ENCODE measurements around the gene HCRT. TPM values are rescaled to one million over a fixed set of nuclear protein-coding genes. Genes with fewer than 3 reads are reported as not detected.

HCRT gene, protein sequence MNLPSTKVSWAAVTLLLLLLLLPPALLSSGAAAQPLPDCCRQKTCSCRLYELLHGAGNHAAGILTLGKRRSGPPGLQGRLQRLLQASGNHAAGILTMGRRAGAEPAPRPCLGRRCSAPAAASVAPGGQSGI
- total RNA-seq = not detected in 2 replicates

DNA sequence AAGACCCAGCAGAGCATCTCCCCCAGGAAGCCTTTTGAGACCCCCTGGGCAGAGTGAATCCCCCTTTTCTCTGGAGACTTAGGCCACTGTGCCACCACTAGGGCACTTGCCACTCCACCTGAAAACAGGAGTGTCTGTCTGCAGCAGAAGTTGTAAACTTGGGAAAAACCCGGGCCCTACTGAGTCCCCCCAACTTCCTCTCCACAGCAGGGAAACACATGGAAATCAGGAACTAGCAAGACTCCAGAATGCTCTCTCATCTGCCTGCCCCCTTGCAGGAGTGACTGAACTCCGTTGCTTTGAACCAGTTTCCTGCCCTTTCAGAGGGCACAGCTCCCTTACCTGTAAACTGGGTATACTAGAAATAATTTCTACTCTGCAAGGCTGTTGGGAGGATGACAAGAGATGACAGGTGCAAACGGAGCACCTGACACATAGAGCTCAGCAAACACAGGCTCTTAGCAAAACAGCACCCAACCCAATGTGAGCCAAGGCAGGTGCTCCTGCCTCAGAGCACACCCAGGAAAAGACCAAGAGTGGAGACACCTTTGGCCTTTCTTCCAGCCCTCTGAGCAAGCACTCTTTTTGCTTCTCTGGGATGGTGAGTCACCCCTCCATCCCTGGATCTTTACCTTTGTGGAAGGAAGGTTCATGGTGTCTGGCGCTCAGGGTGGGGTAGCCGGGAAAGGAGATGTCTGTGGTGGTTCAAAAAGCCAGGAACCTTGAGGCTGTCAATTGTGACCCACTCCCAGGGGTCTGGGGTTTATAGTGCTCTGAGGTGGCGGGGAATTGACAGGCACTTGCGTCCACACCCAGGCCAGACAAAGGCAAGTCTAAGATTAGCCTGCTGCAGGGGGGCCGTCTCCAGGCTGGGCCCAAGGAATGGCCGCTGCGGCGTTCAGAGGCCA lies at the start of gene HCRT:
Gene HCRT (minus strand): TSS at position 740 of the 908 bp plus-strand sequence. CDS start 87 bp downstream, at position 653.
- TF ChIP-seq, protein P1, sequence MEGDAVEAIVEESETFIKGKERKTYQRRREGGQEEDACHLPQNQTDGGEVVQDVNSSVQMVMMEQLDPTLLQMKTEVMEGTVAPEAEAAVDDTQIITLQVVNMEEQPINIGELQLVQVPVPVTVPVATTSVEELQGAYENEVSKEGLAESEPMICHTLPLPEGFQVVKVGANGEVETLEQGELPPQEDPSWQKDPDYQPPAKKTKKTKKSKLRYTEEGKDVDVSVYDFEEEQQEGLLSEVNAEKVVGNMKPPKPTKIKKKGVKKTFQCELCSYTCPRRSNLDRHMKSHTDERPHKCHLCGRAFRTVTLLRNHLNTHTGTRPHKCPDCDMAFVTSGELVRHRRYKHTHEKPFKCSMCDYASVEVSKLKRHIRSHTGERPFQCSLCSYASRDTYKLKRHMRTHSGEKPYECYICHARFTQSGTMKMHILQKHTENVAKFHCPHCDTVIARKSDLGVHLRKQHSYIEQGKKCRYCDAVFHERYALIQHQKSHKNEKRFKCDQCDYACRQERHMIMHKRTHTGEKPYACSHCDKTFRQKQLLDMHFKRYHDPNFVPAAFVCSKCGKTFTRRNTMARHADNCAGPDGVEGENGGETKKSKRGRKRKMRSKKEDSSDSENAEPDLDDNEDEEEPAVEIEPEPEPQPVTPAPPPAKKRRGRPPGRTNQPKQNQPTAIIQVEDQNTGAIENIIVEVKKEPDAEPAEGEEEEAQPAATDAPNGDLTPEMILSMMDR (IDR thresholded peaks at IDR 0.05; ENCODE audit: insufficient read depth, low read depth, low read length) = no peak
- peak within 1 kb of the TSS; percentile 25 for H3K4me3 ChIP-seq (ENCODE audit: low read depth, low read length)
- no peak for DNase-seq (ENCODE audit: low read depth)

DNA sequence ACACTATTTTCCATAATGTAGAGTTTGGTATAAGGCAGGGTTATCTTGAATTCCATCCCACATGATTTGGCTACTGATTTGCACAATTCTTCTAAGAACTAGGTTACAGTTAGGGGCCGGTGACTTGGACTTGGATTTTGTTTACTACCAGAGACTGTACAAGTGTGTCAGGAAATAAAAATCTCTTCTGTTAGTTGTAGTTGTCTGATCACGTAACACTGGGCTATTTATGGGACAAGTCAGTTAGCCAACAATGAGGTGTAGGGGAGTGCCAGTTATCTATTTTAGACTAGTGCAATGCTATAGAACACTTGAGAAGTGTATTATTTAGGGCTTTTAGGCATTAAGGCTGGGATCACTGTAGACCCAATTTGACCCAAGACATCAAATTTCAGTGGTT lies 48.7 kb upstream of the HCRT start:
- TF ChIP-seq, protein P1 (IDR thresholded peaks at IDR 0.05; ENCODE audit: insufficient read depth, low read depth, low read length) = no peak
- peak; percentile 50 for DNase-seq (ENCODE audit: low read depth)
- no peak overlapping the region for H3K4me3 ChIP-seq (ENCODE audit: low read depth, low read length)

DNA sequence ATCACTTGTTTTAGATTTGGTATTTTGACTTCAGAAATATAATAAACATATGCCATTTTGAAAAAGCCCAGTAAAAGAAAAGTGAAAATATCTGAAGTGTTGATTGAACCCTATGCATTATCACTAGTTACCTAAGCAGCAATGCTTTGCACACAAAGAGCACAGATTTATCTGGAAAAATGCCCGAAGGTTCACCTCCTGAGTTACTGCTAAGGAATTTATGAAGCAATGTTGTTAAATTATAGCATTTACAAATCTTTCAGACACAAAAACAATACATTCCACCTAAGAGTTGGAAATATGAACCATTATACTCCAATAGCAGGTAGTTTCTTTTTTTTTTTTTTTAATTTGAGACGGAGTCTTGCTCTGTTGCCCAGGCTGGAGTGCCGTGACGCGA lies 47.9 kb upstream of the HCRT start:
- H3K4me3 ChIP-seq (ENCODE audit: low read depth, low read length) = no peak overlapping the region
- TF ChIP-seq, protein P1 (IDR thresholded peaks at IDR 0.05; ENCODE audit: insufficient read depth, low read depth, low read length) = no peak
- peak; percentile 55 for DNase-seq (ENCODE audit: low read depth)

DNA sequence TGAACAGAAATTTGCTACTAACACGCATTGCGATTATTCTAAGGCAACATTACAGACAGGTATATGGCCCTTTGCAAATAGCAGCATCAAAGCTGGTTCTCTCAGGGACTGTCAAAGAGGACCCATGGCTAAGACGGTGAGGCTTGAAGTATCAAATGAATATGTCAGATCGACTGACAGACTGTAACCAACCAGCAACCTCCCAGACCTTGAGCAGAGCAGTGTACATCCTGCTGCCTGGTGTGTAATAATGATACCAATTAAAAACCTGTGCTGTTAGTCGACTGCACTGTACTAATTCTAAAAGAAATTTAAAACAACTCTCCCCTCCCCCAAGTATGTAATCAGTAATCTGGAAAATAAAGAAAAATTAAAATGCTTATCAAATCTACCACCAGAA lies 45.0 kb upstream of the HCRT start:
- H3K4me3 ChIP-seq (ENCODE audit: low read depth, low read length) = no peak overlapping the region
- no peak for DNase-seq (ENCODE audit: low read depth)
- TF ChIP-seq, protein P1 (IDR thresholded peaks at IDR 0.05; ENCODE audit: insufficient read depth, low read depth, low read length) = no peak

DNA sequence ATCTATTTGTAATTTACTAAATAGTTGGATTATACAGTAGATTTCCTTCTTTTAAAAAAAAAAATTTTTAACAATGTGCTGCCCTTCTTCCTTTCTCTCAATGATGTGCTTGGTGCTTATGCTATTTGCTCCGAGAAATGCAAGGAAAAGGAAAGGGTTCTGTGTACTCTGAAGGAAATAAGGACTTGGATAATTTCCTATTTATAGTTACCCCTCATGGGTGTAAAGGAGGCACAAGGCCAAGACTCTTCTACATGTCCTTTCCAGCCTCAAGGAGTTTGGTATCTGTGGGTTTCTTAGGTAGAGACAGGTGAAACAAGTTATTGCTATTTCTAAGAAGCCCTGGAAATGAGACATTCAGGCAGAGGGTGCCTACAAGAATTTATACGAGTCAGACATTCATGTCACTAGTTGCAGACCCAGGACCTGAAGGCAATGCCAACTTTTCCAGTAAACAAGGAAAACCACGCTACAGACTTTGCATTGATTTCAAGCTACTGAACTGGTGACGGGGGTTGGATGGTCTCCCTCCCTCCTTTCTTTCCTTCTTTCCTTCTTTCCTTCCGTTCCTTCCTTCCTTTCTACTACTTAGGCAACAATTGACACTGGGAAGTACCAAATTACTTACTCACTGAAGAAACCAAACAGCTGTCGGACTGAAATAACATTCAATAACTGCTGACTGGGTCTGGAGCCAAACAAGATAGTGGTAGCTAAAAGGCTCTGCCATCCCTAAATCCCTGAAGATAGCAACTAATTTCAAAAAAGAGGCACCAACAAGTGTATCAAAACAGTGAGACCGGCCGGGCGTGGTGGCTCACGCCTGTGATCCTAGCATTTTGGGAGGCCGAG lies 42.8 kb upstream of the HCRT start:
- DNase-seq (ENCODE audit: low read depth) = peak; percentile 54
- H3K4me3 ChIP-seq (ENCODE audit: low read depth, low read length) = no peak overlapping the region
- TF ChIP-seq, protein P1 (IDR thresholded peaks at IDR 0.05; ENCODE audit: insufficient read depth, low read depth, low read length) = no peak

DNA sequence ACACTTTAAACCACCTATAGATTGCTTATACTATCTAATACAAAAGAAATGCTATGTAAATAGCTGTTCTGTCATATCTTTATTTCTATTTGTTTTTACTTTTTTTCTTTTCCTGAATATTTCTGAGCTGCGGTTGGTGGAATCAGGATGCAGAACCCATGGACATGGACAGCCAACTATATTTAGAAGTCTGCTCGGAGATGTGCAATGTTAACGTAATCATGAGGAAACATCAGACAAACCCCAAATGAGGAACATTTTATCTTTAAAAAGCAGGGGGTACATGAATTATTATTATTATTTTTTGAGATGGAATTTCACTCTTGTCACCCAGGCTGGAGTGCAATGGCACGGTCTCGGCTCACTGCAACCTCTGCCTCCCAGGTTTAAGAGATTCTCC lies 40.4 kb upstream of the HCRT start:
- TF ChIP-seq, protein P1 (IDR thresholded peaks at IDR 0.05; ENCODE audit: insufficient read depth, low read depth, low read length) = no peak
- no peak overlapping the region for H3K4me3 ChIP-seq (ENCODE audit: low read depth, low read length)
- DNase-seq (ENCODE audit: low read depth) = no peak

All from fibroblast of villous mesenchyme (primary cell).